Caco-2 (cell line): Measurements from ENCODE around the gene ERGIC1. TPM values are rescaled to one million over a fixed set of nuclear protein-coding genes. Genes with fewer than 3 reads are reported as not detected.

Source experiments
- BruUV-seq: library from RNA; stranded (reverse); fragments of 400-500 nt; replicated peaks from 2 replicates; lab custom pipeline; 2021; lab: Mats Ljungman, UMichigan
- CTCF ChIA-PET: fragments of 300-600 bp; sonication (Branson Sonifier 250); formaldehyde crosslinking; loops from one replicate; lab custom pipeline; 2022; ENCODE audit warnings: antibody characterized with exemption; lab: Charles Lee
- POLR2A ChIA-PET: fragments of 300-600 bp; sonication (Branson Sonifier 250); formaldehyde crosslinking; loops from one replicate; lab custom pipeline; 2022; ENCODE audit warnings: antibody characterized with exemption; lab: Charles Lee
- DNase-seq, 2 experiments: peaks; one replicate each; pipeline versions ENCODE4 v3.0.0 to v3.0.0-alpha.2; 2020 to 2022
- H3K27me3 ChIP-seq: replicated peaks from 2 replicates; pipeline ENCODE4 v1.6.0; 2011; ENCODE audit warnings: low read length; ENCODE audit not compliant: control insufficient read depth, insufficient read depth
- H3K36me3 ChIP-seq: 2 replicates; pipeline ENCODE4 v1.5.1; 2011; ENCODE audit warnings: low read length; ENCODE audit not compliant: control insufficient read depth, insufficient read depth
- H3K4me1 ChIP-seq: fragments of 250-450 bp; sonication (Bioruptor Pico); 2 replicates; pipeline ENCODE4 v1.5.1; 2020; ENCODE audit warnings: mild to moderate bottlenecking
- H3K4me3 ChIP-seq: 2 replicates; pipeline ENCODE4 v1.5.1; 2011; ENCODE audit warnings: low read depth, mild to moderate bottlenecking, control low read depth, low read length
- H3K9me3 ChIP-seq: fragments of 250-450 bp; sonication (Bioruptor Pico); 2 replicates; pipeline ENCODE4 v1.5.1; 2020; ENCODE audit warnings: mild to moderate bottlenecking, moderate library complexity
- H3K27ac Mint-ChIP-seq: one replicate; pipeline ENCODE4 v1.8.0; 2022; ENCODE audit warnings: mixed read lengths; ENCODE audit not compliant: unreplicated experiment
- H3K27me3 Mint-ChIP-seq: one replicate; pipeline ENCODE4 v1.8.0; 2022; ENCODE audit warnings: mixed read lengths; ENCODE audit not compliant: insufficient read depth, unreplicated experiment
- H3K36me3 Mint-ChIP-seq: one replicate; pipeline ENCODE4 v1.8.0; 2022; ENCODE audit warnings: mild to moderate bottlenecking, mixed read lengths; ENCODE audit not compliant: insufficient read depth, unreplicated experiment
- H3K4me1 Mint-ChIP-seq: one replicate; pipeline ENCODE4 v1.8.0; 2022; ENCODE audit warnings: low read depth, mixed read lengths; ENCODE audit not compliant: unreplicated experiment
- H3K4me3 Mint-ChIP-seq: one replicate; pipeline ENCODE4 v1.8.0; 2022; ENCODE audit warnings: mild to moderate bottlenecking, moderate library complexity, mixed read lengths; ENCODE audit not compliant: unreplicated experiment
- H3K9me3 Mint-ChIP-seq: one replicate; pipeline ENCODE4 v1.8.0; 2022; ENCODE audit warnings: mixed read lengths; ENCODE audit not compliant: unreplicated experiment
- CTCF ChIP-seq, 2 experiments: fragments of 200-600 bp in 1 of 2; IDR thresholded peaks; 1 replicate in 1 of 2; 2 replicates in 1 of 2; pipeline versions ENCODE4 v1.5.1 to v1.8.0; 2011 to 2022; ENCODE audit warnings: antibody characterized with exemption in 1 of 2, control low read depth in 1 of 2, inconsistent platforms in 1 of 2, low read depth in 1 of 2, low read length in 1 of 2, mild to moderate bottlenecking in 1 of 2, moderate library complexity in 1 of 2; ENCODE audit not compliant: insufficient read depth in 1 of 2, severe bottlenecking in 1 of 2, unreplicated experiment in 1 of 2
- intact Hi-C: fragments of 100-400 bp; cut with micrococcal nuclease; formaldehyde crosslinking; loops from one replicate; pipeline ENCODE4 v1.10.0; 2022; ENCODE audit not compliant: unreplicated experiment
- total RNA-seq: library from RNA; stranded (reverse); gene quantifications from 2 replicates; pipeline ENCODE4 v1.2.3, GENCODE V29; 2022

The ERGIC1 gene
- total RNA-seq, 1 experiment from 2014 or later = 161 TPM

DNA sequence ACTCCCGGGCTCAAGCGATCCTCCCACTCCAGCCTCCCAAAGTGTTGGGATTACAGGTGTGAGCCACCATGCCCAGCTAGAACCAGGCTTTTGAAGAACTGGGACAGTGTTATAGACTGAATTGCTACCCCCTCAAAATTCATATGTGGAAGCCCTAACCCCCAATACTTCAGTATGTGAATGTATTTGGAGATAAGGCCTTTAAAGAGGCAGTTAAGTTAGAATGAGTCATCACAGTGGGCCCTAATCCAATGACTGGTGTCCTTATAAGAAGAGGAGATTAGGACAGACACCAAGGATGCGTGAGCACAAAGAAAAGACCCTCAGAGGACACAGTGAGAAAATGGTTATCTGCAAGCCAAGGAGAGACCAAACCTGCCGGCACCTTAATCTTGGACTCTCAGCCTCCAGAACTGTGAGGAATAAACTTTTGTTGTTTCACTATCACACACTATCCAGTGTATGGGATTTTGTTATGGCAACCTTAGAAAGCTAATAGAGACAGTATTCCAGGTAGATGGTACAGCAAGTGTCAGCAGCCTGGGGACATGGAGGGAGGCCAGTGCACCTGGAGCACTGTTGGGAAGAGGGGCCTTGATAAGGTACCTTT is 31.4 kb upstream of the ERGIC1 start:
- Mint-ChIP-seq H3K4me1 (no peaks in the 10 kb centered on the region), H3K27me3 (no peaks in the 10 kb centered on the region), H3K27ac (no peak overlapping the region), H3K36me3 (no peaks in the 10 kb centered on the region), H3K4me3 (no peak overlapping the region), H3K9me3 (no peaks in the 10 kb centered on the region)
- POLR2A ChIA-PET = no interaction called here
- Histone ChIP-seq H3K4me1 (peaks cover 14% of the 10 kb centered on the region), H3K27me3 (no peaks in the 10 kb centered on the region), H3K36me3 (no peaks in the 10 kb centered on the region), H3K9me3 (no peaks in the 10 kb centered on the region; the same call in 1 of the 2 replicates), H3K4me3 (no peak overlapping the region)
- CTCF ChIA-PET = no interaction called here
- TF ChIP-seq CTCF (IDR thresholded peaks at IDR 0.05; ENCODE audit: insufficient read depth in 1 of 2, low read depth in 1 of 2, low read length in 1 of 2, severe bottlenecking in 1 of 2, unreplicated experiment in 1 of 2) = no peak
- intact Hi-C loops = no loop called here
- no TSS peak for BruUV-seq
- DNase-seq = no peak

DNA sequence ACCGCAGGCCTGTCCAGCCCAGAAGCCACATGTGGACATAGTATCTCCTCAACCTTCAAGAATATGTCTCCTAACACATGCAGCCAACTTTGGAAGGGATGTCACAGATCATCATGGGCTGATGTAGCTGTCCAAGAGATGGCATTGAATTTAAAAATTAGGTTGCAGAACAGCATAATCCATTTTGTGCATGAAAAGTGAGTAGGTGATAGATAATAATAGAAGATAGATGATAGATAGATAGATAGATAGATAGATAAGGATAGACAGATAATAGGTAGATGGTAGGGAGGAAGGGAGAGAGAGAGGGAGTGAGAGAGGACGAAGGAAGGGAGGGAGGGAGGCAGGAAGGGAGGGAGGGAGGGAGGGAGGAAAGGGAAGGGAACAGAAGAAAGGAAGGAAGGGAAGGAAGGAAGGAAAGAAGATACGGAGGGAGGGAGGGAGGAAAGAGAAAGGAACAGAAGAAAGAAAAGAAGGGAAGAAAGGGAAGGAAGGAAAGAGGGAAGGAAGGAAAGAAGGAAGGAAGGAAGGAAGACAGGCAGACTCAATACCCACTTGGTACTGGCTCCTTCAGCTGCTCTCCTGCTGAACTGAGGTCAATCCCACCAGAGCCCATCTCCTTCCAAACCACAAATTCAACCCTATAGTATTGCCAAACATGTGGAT is 28.9 kb upstream of the ERGIC1 start:
- no peak overlapping the region for H3K4me3 ChIP-seq
- no peaks in the 10 kb centered on the region for H3K36me3 ChIP-seq
- no peak for DNase-seq
- no TSS peak for BruUV-seq
- H3K36me3 Mint-ChIP-seq = peaks cover 4% of the 10 kb centered on the region
- peaks cover 10% of the 10 kb centered on the region for H3K9me3 Mint-ChIP-seq
- H3K4me3 Mint-ChIP-seq = no peak overlapping the region
- ChIA-PET CTCF (no interaction called here), POLR2A (interaction anchor here (0.6 kb wide), 1 partner anchor 349 kb away, joined by 9 read pairs; no protein-coding TSS in a partner anchor)
- H3K27me3 Mint-ChIP-seq = no peaks in the 10 kb centered on the region
- H3K9me3 ChIP-seq = peaks cover 2% of the 10 kb centered on the region; the same call in 1 of the 2 replicates
- H3K27me3 ChIP-seq = no peaks in the 10 kb centered on the region
- H3K27ac Mint-ChIP-seq = no peak overlapping the region
- H3K4me1 Mint-ChIP-seq = no peaks in the 10 kb centered on the region
- H3K4me1 ChIP-seq = peaks cover 15% of the 10 kb centered on the region
- no peak for TF ChIP-seq CTCF (IDR thresholded peaks at IDR 0.05; ENCODE audit: insufficient read depth in 1 of 2, low read depth in 1 of 2, low read length in 1 of 2, severe bottlenecking in 1 of 2, unreplicated experiment in 1 of 2)
- intact Hi-C loops = no loop called here

- no peak overlapping the region for H3K4me3 ChIP-seq
- ChIA-PET CTCF (no interaction called here), POLR2A (no interaction called here)
- no peak for TF ChIP-seq CTCF (IDR thresholded peaks at IDR 0.05; ENCODE audit: insufficient read depth in 1 of 2, low read depth in 1 of 2, low read length in 1 of 2, severe bottlenecking in 1 of 2, unreplicated experiment in 1 of 2)
- no TSS peak for BruUV-seq
- peaks cover 4% of the 10 kb centered on the region for H3K36me3 Mint-ChIP-seq
- no peak overlapping the region for H3K4me3 Mint-ChIP-seq
- H3K4me1 Mint-ChIP-seq = no peaks in the 10 kb centered on the region
- H3K27me3 Mint-ChIP-seq = no peaks in the 10 kb centered on the region
- H3K4me1 ChIP-seq = peaks cover 15% of the 10 kb centered on the region
- H3K27me3 ChIP-seq = no peaks in the 10 kb centered on the region
- no peaks in the 10 kb centered on the region for H3K36me3 ChIP-seq
- no peak for DNase-seq
- intact Hi-C loops = no loop called here
- no peak overlapping the region for H3K27ac Mint-ChIP-seq
- peaks cover 8% of the 10 kb centered on the region; the same call in 1 of the 2 replicates for H3K9me3 ChIP-seq
- peaks cover 16% of the 10 kb centered on the region for H3K9me3 Mint-ChIP-seq
Measured at GRCh38 chr5:172805736-172806255, 28.3 kb upstream of the ERGIC1 start.
